Measurements from ENCODE around the gene DNAJA3. TPM values are rescaled to one million over a fixed set of nuclear protein-coding genes. Genes with fewer than 3 reads are reported as not detected.

Gene DNAJA3
- total RNA-seq, 1 experiment from 2014 or later, result 93.3 TPM

DNA sequence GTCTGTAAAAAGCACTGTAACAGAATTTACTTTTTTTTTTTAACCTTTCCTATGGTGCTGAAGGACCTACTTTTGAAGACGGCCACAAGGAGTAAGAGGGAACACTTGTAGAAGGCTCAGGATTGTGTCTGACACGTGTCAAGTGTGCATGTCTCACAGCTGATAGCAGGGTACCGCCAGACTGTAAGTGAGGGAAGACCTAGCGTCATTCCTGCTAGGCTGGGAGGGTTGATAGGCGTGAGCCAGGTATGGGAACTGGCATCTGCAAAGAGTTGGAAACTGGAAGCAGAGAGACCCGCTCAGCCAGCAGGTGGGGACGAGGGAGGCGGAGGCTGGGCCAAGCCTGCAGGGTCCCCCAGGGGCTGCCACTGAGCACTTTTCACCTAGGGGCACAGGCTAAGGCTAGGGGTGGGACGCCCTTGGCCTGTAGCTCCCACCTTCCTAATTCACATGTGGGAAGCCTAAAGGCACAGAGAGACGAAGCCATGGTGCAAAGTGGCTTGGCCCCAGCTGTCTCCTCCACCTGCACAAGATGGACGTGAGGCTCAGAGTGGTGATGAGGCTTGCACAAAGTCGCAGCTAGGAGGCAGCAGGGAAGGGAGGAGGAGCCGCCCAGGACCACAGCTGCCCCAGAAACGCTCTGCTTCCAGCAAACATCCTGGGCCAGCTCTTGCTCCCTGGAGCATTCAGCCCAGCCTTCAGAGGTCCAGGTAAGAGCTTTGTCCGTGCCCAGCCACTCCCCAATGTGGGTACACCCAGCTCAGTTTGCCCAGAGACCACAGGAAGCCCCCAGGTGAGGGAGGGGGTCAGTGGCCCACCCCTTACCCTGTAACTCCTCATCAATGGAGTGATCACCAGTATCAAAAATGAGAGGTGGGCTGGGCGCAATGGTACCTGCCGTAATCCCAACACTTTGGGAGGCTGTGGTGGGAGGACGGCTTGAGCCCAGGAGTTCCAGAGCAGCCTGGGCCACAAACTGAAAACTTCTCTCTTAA lies 35.1 kb upstream of the DNAJA3 start:
- no peaks in the 10 kb centered on the region for H3K36me3 ChIP-seq (ENCODE audit: control insufficient read depth in 1 of 2, insufficient read depth in 2 of 2, low read length in 2 of 2)
- H3K4me3 ChIP-seq (replicated peaks in 1 of 2; ENCODE audit: low read depth in 1 of 2, low read length in 2 of 2), result no peak overlapping the region
- peaks cover 7 to 13% of the 10 kb centered on the region in 2 experiments; a peak in 3 of 4 replicates for H3K4me1 ChIP-seq (ENCODE audit: control insufficient read depth in 1 of 2, insufficient read depth in 2 of 2, low read length in 2 of 2)
- no peaks in the 10 kb centered on the region for H3K9me3 ChIP-seq (ENCODE audit: control insufficient read depth in 1 of 2, insufficient read depth in 1 of 2, low read depth in 1 of 2, low read length in 2 of 2)
- no peak overlapping the region for H3K9ac ChIP-seq (ENCODE audit: low read length)
- intact Hi-C loops (cut with micrococcal nuclease), result no loop called here
- no peak overlapping the region for H3K4me2 ChIP-seq (ENCODE audit: low read length)
- H3K27me3 ChIP-seq (ENCODE audit: insufficient read depth, low read length), result no peaks in the 10 kb centered on the region
- no peak for TF ChIP-seq SRF (IDR thresholded peaks at IDR 0.05; ENCODE audit: low read depth)
- TF ChIP-seq, protein P1, sequence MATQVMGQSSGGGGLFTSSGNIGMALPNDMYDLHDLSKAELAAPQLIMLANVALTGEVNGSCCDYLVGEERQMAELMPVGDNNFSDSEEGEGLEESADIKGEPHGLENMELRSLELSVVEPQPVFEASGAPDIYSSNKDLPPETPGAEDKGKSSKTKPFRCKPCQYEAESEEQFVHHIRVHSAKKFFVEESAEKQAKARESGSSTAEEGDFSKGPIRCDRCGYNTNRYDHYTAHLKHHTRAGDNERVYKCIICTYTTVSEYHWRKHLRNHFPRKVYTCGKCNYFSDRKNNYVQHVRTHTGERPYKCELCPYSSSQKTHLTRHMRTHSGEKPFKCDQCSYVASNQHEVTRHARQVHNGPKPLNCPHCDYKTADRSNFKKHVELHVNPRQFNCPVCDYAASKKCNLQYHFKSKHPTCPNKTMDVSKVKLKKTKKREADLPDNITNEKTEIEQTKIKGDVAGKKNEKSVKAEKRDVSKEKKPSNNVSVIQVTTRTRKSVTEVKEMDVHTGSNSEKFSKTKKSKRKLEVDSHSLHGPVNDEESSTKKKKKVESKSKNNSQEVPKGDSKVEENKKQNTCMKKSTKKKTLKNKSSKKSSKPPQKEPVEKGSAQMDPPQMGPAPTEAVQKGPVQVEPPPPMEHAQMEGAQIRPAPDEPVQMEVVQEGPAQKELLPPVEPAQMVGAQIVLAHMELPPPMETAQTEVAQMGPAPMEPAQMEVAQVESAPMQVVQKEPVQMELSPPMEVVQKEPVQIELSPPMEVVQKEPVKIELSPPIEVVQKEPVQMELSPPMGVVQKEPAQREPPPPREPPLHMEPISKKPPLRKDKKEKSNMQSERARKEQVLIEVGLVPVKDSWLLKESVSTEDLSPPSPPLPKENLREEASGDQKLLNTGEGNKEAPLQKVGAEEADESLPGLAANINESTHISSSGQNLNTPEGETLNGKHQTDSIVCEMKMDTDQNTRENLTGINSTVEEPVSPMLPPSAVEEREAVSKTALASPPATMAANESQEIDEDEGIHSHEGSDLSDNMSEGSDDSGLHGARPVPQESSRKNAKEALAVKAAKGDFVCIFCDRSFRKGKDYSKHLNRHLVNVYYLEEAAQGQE (IDR thresholded peaks at IDR 0.05; ENCODE audit: low read depth), result no peak
- ChIA-PET POLR2A (interaction anchor here (0.7 kb wide), 1 partner anchor 17 kb away, joined by 6 read pairs; no protein-coding TSS in a partner anchor), RAD21 (ENCODE audit: low non-redundant PET in 1 of 2, low total read pairs in 2 of 2, uncharacterized antibody in 2 of 2, unreplicated experiment in 2 of 2) (no interaction called here), CTCF (no interaction called here)
- no peaks in the 10 kb centered on the region for H4K20me1 ChIP-seq (ENCODE audit: insufficient read depth)
- no peaks in the 10 kb centered on the region for H3K9me2 ChIP-seq (ENCODE audit: insufficient read depth)
- H3K27ac ChIP-seq (ENCODE audit: low read depth, low read length), result no peak overlapping the region
- ATAC-seq, result no peak
- H2AFZ ChIP-seq (ENCODE audit: low read depth, low read length, poor library complexity, severe bottlenecking), result no peak overlapping the region
- no TSS peak for BruUV-seq (replicated peaks)
- DNase-seq (ENCODE audit: low read depth, low spot score), result no peak
- no peaks in the 10 kb centered on the region for H3K79me2 ChIP-seq (ENCODE audit: insufficient read depth, low read length)
